GM18517 (cell line): Measurements from ENCODE around the gene RNF144B.
A peak's percentile ranks its signal among the peaks of the same experiment; 100 is the strongest.

Source experiments
- ATAC-seq: cut with Tn5 transposase; IDR thresholded peaks from one replicate; pipeline ENCODE4 v1.9.1; 2021; ENCODE audit warnings: mild to moderate bottlenecking, moderate library complexity; ENCODE audit not compliant: unreplicated experiment

The RNF144B gene

DNA sequence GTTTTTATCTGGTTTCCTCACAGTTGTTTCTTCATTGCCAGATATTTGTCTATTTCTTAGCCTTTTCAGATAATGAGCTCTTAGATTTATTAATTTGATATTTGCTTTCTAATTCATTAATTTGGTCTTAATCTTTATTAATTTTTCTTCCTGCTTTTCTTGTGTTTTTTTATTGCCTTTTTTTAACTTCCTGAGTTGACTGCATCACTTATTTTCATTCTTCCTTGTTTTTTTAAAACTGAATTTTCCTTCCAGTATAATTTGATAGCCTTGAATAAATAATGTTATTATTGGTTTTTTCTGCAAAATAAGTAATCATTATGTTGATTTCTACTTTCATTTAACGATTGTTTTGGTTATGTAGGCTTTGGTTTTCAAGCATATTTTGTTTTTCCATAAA is 91.5 kb downstream of the RNF144B start:
- ATAC-seq, result no peak

DNA sequence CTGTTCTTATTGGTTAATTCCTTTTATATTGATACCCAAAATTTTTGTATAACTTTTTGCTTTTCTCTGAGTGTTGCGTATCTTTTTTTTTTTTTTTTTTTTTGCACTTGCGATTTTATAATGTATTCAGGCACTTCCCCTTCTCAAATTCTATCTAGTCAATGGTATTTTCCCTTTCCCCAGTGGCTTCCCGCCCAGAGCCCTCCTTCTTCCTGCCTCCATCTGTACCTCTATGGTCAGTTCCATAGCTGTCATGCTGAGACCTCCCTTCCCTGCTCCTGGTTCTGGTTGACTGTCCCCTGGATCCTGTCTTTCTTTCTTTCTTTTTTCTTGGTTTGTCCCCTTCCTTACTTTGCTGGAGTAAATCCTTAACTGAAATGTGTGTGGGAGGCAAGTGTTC is 94.7 kb downstream of the RNF144B start:
- no peak for ATAC-seq

DNA sequence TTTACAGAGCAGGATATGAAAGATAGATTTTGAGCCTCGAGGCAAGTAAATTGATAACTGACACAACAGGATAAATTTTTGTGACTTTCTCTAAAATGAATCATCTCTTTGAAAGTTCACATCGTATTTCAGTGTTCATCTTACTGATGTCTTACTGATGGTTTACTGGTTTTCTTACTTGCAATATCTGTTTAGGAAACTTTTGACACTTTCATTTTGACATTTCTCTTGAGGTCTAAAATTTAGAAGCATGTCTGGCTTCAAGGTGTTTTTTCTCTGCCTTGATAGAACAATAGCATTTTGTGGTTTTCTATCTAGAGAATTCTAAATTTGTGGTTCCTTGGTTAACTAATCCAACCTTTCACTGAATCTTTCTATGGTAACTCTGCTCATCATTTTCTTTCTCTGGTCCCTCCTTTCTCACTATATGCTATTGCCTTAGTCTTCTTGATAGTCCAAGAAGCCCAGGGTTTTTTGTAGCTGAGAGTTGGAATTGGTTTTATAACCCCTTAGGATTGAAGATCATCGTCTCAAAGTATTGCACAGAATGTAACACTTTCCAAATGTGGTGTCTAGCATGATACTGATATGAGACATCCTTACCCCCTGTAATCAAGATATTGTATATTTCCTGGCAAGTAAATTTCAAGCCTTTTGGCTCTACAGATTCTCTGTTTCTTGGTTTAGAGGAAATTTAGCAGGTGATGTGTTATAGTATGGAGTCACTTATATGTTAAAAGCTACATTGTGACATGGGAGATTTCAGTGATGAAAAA is 98.7 kb downstream of the RNF144B start:
- ATAC-seq, result no peak

- ATAC-seq, result no peak
These were observed 100.9 kb downstream of the RNF144B start for GRCh38 chr6:18488004-18488403.

DNA sequence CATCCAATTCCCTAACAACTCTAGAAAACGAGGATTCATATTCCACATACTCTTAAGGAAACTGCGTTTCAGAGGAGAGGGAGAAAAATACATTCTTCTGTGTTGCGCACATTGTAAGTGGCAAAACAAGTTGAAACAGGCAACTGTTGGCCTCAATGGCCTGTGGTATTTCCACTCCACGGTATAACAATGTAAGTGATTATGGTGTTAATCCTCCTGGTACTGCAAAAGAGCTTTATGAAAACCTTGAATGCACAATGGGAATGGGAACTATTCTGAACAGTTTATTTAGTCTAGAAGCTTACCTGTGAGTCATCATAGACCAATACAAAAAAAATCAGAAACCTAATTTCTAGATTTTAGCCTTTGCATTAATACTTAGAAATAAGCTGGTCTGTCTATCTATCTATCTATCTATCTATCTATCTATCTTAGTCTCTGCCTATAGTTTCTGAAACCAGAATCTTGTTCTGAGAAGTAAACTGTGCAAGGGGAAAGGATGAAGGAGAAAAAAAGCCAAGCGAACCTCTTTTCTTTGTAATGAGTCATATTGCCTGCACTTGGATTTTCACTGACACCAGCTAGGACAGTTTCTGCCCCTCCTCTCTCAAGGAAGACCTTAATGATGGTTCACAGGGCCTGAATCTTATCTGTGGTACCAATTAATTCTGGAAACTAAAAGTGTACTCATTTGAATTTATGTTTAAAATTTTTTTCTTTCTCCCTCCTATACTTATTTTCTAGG is 101.5 kb downstream of the RNF144B start:
- no peak for ATAC-seq

- ATAC-seq, result no peak
These were observed 102.2 kb downstream of the RNF144B start for GRCh38 chr6:18489335-18489734.

- ATAC-seq, result no peak
These were observed 104.3 kb downstream of the RNF144B start for GRCh38 chr6:18491308-18492045.

- no peak for ATAC-seq
These were observed 105.8 kb downstream of the RNF144B start for GRCh38 chr6:18492972-18493371.

- no peak for ATAC-seq
These were observed 106.3 kb downstream of the RNF144B start for GRCh38 chr6:18493382-18493891.

GRCh38 chr6:18493925-18494324 is 106.8 kb downstream of the RNF144B start:
- ATAC-seq, result no peak

- ATAC-seq, result no peak
These were observed 108.1 kb downstream of the RNF144B start for GRCh38 chr6:18495236-18495635.

GRCh38 chr6:18496462-18496861 is 109.3 kb downstream of the RNF144B start:
- ATAC-seq, result no peak

GRCh38 chr6:18497006-18497405 is 109.9 kb downstream of the RNF144B start:
- no peak for ATAC-seq

- no peak for ATAC-seq
These were observed 111.3 kb downstream of the RNF144B start for GRCh38 chr6:18498408-18498807.

DNA sequence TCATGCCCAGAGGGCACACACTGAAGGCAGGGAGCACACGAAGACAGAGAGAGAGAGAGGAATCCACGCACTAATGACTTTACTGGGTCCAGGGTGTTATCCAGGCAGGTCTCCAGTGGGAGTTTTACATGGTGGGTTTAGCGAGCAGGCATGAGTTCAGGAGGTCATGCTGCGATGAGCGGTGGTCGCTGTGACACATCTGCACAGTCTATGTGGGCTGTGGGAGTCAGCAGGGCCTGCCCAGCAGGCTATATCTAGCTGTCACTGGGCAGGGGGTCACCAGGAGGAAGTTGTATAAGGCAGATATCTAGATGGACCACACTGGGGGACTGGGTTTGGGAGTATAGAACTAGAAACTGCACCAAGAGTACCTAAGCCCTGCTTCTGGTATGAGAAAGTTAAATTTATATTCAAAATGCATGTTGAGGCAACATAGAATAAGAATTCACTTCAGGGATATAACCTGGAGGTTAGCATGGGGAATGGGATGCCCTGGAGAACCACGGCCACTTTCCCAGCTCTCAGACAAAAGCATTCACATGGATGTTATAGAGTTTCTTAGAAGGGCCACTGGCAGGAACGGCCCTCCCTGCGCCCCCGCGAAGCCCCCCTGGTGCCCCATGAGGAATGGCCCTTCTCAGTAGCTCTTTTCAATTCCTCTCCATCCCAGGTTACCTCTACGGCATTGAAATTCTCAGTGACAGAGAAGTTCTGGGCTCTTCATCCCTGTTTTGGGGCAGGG is 113.9 kb downstream of the RNF144B start:
- no peak for ATAC-seq

DNA sequence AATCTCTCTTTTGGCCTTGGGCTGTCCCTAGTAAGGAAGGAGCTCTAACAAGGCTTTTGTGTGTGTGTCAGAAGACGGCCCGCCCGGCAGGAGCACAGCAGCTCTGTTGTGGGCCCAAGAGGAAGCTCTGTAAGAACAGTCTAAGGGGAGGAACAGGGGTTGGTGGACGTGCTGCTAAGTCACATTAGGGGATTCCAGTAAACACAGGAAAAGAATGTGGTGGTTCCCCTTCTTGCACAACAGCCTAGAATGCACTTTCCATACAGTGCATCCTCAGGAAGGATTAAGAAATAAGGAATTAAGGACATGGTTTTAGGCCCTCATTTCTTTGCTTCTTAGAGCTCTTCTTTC is 114.5 kb downstream of the RNF144B start:
- no peak for ATAC-seq

GRCh38 chr6:18503206-18503592 is 116.0 kb downstream of the RNF144B start:
- ATAC-seq, result no peak

DNA sequence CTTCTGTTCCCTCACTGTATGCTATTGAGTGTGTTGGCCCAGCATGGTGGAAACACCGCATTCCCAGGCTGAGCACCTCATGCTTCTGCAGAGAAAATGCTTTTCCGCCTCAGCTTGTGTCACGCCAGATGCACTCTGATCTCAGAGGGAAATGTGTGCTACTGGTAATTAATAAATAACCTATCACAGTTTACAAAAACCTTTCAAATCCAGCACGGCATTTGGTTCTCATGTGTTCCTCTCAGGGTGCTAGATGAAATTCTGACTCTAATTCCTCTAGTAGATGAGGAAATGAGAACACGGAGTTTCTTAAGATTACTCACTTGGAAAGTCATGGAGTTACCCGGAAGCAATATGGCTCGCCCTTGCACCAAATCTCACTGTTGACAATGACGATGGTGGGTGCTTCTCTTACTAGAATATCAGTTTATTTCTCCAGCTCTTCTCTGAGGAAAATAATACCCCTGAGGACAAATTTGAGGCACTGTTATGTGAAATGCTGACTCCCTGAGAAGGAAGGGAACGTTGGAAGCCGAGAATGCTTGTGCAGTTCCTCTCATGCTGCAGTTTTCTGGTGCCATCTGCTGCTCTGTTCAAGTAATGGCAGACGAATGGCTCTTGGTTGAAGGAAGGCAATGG is 116.6 kb downstream of the RNF144B start:
- ATAC-seq, result peak; percentile 84

DNA sequence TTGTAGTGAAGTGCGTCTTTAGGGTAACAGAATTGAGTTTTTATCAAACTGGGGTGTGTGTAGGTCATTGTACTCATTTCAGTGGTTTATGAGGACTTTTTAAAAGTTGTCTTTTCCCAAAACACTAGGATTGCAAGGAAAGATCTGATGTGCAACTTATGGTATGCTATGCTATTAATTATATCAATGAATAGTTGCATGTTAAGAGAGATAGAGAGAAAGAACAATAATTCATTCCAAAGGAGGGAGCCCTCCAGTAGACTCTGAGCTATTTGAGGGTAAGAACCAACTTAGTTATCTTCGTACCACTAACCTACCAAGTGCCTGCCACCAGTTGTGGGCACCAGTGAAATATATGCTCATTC is 117.1 kb downstream of the RNF144B start:
- no peak for ATAC-seq

DNA sequence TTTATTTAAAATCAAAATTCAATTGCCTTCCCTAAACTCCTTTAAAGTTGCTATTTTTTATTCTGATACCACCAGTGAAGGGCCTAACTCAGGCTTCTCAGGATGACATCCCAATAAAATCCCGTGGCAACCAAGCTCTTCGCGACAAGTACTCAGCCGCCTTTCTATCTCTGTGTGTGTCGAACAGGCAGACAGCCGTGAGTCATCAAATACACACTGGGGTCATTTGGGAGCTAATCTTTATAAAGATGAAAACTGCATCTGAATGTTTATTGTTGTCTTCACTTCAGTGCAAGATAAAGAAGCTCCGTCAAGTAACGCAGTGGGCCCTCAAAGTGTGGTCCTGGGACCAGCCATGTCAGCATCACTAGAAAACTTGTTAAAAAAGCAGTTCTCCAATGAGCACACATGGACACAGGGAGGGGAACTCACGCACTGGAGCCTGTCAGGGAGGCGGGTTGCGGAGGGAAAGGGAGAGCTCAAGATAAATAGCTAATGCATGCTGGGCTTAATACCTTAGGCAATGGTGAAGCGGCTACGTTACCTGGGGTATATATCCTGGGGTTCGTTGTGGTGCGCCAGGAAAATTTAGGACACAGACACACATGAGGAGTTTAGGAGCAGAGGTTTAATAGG is 119.3 kb downstream of the RNF144B start:
- ATAC-seq, result no peak
